Lower leg skin (tissue), 4 donors: ENCODE measurements around the gene FAM229A. TPM values are rescaled to one million over a fixed set of nuclear protein-coding genes. Genes with fewer than 3 reads are reported as not detected.

Source experiments
- DNase-seq, 2 donors: peaks; one replicate each; pipeline ENCODE4 v3.0.0-alpha.2; 2019; ENCODE audit warnings: low spot score in 2 of 2
- H3K4me3 ChIP-seq: fragments of 200-600 bp; sonication (generic); 2 replicates; pipeline ENCODE4 v1.5.1; 2017; ENCODE audit warnings: mild to moderate bottlenecking, low read depth; ENCODE audit not compliant: poor library complexity, severe bottlenecking
- POLR2A ChIP-seq, 2 donors: fragments of 450-650 bp; IDR thresholded peaks; one replicate each; pipeline ENCODE4 v1.6.1; 2016 to 2017; ENCODE audit warnings: antibody characterized with exemption in 2 of 2, mild to moderate bottlenecking in 1 of 2, moderate library complexity in 1 of 2
- WGBS, 2 donors: methylation state at CpG; one replicate each; pipeline ENCODE4 v1.1.5; 2018; 5-methylcytosine and 5-hydroxymethylcytosine counted together
- intact Hi-C: fragments of 100-400 bp; cut with DNase I; formaldehyde crosslinking; loops from one replicate; pipeline ENCODE4 v1.15.0; 2023; ENCODE audit warnings: low total_unique reads
- total RNA-seq, 4 donors: library from RNA; depleted of rRNA; stranded (reverse); fragments of >200 nt; gene quantifications; one replicate each; pipeline ENCODE4 v1.1.0, GENCODE V29; 2016
- TF ChIP-seq, protein P1 (sequence below), 3 donors: fragments of 450-650 bp; IDR thresholded peaks; one replicate each; pipeline ENCODE4 v1.5.1; 2016; ENCODE audit warnings: antibody characterized with exemption in 3 of 3, mild to moderate bottlenecking in 3 of 3, moderate library complexity in 2 of 3

Gene FAM229A, protein sequence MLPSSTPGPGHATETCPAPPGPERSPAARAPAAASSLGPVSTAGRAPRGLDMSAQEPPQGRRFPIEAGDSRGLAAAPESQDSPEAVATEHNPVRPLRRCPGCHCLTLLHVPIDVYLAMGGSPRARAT
- 10 to 100 TPM in 2 of 4 donors, 1 to 10 TPM in 2; 7.2 to 20.1 (median 8.7) TPM for total RNA-seq

DNA sequence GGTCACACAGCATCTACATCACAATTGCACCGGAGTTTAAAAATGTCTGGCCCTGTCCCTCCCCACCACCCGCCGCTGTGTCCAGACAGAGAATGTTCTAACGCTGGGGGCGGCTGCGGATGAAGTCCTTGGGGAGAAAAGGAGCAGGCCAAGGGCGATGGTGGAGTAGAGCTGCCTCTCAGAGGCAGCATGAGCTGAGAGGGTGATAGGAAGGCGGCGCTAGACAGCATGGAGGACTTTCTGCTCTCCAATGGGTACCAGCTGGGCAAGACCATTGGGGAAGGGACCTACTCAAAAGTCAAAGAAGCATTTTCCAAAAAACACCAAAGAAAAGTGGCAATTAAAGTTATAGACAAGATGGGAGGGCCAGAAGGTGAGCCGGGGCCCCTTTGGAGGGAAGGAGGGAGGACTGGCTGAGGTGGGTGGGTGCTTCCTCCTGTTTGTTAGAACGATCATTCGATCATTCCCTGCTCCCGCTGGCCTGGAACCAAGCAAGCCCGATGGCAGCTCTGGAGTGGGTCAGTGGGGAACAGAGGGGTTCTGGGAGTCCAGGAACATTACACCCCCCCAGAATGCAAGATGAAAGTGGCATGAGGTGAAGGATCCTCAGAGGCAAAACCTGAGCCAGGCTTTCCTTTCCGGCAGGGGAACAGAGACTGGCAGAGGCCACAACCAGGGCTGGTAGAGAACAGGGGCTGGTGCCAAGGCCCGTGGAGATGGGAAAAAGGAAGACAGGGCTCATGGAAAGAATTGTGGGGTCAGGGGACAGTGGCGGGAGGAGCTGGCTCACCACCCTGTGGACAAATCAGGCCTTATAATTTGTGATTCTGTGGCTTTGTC lies at the start of gene FAM229A, which contains the start of gene TSSK3:
Gene FAM229A (minus strand): TSS at position 12 of the 840 bp plus-strand sequence. CDS start 394 bp downstream, outside the sequence.
Gene TSSK3 (plus strand): TSS at position 66 of the 840 bp plus-strand sequence. CDS start 163 bp downstream, at position 229.
- no peak within 1 kb of the TSS for H3K4me3 ChIP-seq
- TF ChIP-seq, protein P1, sequence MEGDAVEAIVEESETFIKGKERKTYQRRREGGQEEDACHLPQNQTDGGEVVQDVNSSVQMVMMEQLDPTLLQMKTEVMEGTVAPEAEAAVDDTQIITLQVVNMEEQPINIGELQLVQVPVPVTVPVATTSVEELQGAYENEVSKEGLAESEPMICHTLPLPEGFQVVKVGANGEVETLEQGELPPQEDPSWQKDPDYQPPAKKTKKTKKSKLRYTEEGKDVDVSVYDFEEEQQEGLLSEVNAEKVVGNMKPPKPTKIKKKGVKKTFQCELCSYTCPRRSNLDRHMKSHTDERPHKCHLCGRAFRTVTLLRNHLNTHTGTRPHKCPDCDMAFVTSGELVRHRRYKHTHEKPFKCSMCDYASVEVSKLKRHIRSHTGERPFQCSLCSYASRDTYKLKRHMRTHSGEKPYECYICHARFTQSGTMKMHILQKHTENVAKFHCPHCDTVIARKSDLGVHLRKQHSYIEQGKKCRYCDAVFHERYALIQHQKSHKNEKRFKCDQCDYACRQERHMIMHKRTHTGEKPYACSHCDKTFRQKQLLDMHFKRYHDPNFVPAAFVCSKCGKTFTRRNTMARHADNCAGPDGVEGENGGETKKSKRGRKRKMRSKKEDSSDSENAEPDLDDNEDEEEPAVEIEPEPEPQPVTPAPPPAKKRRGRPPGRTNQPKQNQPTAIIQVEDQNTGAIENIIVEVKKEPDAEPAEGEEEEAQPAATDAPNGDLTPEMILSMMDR (IDR thresholded peaks at IDR 0.05): no peak
- TF ChIP-seq POLR2A (IDR thresholded peaks at IDR 0.05): no peak
- intact Hi-C loops: no loop called here
- 75 to 82% methylated on average over 17 of the region's 17 CpGs for WGBS, 2 donors
- DNase-seq: no peak

DNA sequence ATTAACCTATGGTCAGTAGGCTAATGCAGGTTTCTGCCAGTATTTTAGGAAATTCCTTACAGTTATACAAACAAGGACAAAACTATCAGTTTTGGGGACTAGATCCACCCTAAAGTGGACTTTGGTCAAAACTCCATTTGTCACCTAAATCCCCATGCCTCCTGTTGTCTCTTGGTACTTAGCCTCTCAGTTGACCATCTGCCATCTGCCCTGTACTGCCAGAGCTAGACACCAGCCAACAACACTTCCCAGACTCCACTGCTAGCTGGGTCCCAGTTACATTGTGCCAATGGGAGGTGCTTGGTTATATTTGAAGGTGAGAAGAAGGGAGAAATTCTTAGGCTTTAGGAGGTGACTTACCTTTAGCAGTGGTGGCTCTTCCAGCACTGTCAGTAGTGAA lies 49.0 kb upstream of the FAM229A start:
- no peak for DNase-seq
- intact Hi-C loops: no loop called here
- TF ChIP-seq POLR2A (IDR thresholded peaks at IDR 0.05): no peak
- no peak overlapping the region for H3K4me3 ChIP-seq

DNA sequence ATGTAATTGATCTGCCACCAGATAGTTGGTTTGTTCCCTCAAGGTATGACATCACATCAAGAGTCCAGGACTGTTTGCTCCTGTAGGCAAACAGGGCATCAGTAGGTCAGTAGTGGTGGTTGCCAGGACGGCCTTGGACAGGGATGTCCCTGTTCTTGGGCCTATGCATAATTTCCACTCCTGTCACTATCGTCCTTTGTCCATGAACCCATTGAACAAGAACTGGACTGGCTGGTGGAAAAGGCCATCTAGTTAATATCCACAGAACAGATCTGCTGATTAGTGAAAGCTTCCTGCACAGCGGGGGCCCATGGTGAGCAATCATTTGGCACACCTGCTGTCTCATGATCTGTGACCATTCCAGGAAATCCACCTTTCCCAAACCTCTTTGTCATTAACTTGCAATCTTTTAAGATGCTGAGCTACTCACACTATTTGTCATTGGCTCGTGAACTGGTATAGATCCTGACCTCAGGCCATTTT lies 44.4 kb upstream of the FAM229A start:
- 91 to 93% methylated on average over 4 of the region's 4 CpGs for WGBS, 2 donors
- DNase-seq: no peak
- intact Hi-C loops: no loop called here
- H3K4me3 ChIP-seq: no peak overlapping the region
- TF ChIP-seq POLR2A (IDR thresholded peaks at IDR 0.05): no peak
- TF ChIP-seq, protein P1 (IDR thresholded peaks at IDR 0.05): no peak

DNA sequence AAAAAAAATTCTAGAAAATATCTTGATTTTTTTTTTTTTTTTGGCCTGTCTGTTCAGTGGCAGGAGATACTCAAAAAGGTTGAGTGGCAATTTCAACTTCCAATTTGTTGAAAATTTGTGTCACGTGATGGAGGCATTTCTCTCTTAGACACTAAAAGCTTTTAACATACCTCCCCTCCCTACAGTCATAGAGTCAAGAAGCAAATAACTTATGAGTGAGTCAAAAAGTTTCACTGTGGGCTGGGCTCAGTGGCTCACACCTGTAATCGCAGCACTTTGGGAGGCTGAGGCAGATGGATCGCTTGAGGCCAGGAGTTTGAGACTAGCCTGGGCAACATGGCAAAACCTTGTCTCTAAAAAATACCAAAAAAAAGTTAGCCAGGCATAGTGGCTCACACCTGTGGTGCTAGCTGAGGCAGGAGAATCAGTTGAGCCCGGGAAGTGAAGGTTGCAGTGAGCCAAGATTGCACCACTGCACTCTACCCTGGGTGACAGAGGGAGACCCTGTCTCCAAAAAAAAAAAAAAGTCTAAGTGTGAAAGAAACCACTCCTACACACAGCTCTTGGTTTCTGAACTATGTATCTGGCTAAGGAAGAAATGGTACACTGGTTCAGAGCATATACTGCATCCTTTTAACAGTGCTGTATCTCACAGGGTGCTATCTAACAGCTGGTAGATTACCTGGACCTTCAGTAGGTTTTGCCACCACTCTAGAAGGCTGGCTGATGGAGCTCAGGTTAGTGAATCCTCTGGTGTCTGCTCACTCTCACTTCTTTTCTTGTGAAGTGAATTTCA lies 43.6 kb upstream of the FAM229A start:
- no peak overlapping the region for H3K4me3 ChIP-seq
- no peak for DNase-seq
- TF ChIP-seq, protein P1 (IDR thresholded peaks at IDR 0.05): no peak
- TF ChIP-seq POLR2A (IDR thresholded peaks at IDR 0.05): no peak
- intact Hi-C loops: no loop called here
- 80 to 85% methylated on average over 4 of the region's 4 CpGs for WGBS, 2 donors

DNA sequence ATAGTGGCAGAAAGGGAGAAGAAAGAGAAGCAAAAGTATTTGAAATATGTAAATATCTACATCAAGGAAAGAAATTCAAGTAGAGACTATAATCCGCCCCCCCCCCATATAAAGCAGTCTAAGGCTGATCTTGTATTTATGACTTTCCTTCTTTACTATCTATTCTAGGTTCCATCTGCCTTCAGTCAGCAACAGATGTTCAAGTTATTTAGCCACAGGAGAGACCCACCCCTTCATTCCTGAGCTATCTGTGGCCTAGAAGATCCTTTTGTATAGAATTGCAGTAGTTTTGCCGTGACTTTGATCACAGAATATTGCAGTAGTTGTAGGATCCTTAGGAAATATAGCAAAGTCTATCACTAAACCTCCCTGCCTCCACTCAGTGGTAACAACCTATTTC lies 42.7 kb upstream of the FAM229A start:
- WGBS, 2 donors: 40 to 41% methylated on average over 2 of the region's 2 CpGs
- intact Hi-C loops: no loop called here
- no peak for DNase-seq
- no peak overlapping the region for H3K4me3 ChIP-seq
- TF ChIP-seq, protein P1 (IDR thresholded peaks at IDR 0.05): no peak
- no peak for TF ChIP-seq POLR2A (IDR thresholded peaks at IDR 0.05)
